ENCODE data around the gene C1QB.

- TF ChIP-seq CTCF (optimal IDR thresholded peaks at IDR 0.05 in 1 of 3, IDR thresholded peaks at IDR 0.05 in 1 of 3, conservative IDR thresholded peaks at IDR 0.05 in 1 of 3; ENCODE audit: extremely low read depth in 1 of 3, insufficient read depth in 2 of 3, low read length in 3 of 3) (peak; percentile 66 to 72 (median 69)), EZH2 (IDR thresholded peaks at IDR 0.05; ENCODE audit: low read length) (no peak)
Observed at GRCh38 chr1:22673486-22674409, 20.7 kb downstream of the C1QB start.

All from keratinocyte (primary cell).